GM21528 (cell line): ENCODE results near the gene TUBGCP3.
"Not testable (repeated sequence)": the region's sequence is repeated elsewhere in the genome, so short reads cannot be mapped to it uniquely, and the experiment has no call there.

Source experiments
- ATAC-seq: cut with Tn5 transposase; IDR thresholded peaks from one replicate; pipeline ENCODE4 v1.9.1; 2021; ENCODE audit warnings: mild to moderate bottlenecking, moderate library complexity; ENCODE audit not compliant: unreplicated experiment, low FRiP score

The TUBGCP3 gene

GRCh38 chr13:112579310-112579843, 8.6 kb downstream of the TUBGCP3 start:
- no peak for ATAC-seq

- no peak for ATAC-seq
These were observed 11.2 kb downstream of the TUBGCP3 start for GRCh38 chr13:112576768-112577167.

DNA sequence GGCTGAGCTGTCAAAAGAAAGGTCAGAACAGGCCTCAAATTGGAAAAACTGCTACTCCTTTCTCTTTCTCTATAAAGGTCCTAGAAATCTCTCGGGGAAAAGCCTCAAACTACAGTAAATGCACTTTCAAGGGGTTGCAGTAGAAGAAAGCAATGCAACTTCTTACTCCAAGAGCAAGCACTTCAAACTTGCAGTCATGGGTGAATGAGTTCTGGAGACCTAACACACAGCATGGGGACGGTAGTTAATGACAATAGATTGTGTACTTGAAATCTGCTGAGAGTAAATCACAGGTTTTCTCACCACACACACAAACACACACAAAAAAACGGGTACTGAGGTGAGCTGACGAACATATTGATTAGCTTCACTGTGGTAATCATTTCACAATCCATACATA, 11.8 kb downstream of the TUBGCP3 start:
- ATAC-seq: no peak

GRCh38 chr13:112575675-112576074, 12.3 kb downstream of the TUBGCP3 start:
- ATAC-seq: no peak

DNA sequence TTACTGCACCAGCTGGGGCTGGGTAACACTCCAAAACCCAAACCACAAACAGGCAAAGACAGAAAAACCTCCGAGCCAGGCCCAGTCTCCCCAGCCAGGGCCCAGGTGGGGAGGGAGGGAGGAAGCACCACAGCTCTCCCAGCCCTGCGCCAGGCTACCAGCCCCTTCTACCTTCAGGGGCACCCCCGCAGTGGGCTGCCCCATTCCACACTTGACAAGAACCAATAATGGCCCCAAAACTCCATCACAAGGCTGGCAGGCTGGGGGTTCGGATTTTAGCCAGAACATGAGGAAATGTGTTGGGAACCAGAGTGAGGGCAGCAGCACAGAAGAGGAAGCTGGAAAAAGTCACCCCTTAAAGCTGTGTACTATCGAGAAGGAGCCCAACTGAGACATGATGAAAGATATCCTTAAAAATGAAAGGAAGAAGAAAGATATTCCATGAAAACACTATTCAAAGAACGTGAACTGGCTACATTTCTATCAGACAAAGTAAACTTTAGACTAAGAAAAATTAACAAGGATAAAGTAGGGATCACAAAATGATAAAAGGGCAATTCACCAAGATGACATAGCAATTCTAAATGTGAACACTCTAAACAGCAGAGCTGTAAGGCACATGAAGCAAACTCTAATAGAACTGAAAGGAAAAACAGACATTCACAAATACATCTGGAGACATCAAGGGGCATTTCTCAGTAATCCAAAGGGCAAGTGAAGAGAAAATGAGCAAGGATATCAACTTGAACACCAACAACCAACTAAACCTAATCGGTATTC, 12.9 kb downstream of the TUBGCP3 start:
- no peak for ATAC-seq

DNA sequence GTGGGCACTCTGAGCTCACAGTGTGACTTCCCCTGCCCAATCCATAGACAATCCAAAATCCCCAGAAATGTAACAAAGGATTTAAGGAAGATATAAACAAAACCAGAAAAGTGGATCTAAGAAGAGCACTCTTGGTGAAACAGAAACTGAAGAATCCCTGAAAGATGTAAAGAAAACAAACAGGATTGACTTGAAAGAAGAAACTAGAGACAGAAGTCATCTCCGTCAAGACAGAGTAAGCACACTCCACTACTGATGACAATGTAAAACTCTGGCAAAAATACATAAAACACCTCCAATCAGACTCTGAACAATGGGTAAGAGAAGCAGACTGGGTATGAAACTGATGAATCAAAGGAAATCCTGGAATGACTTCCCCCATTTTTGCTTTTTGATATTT, 13.5 kb downstream of the TUBGCP3 start:
- ATAC-seq: no peak

- no peak for ATAC-seq
These were observed 14.2 kb downstream of the TUBGCP3 start for GRCh38 chr13:112573710-112574109.

GRCh38 chr13:112572366-112572765, 15.6 kb downstream of the TUBGCP3 start:
- ATAC-seq: no peak

- no peak for ATAC-seq
These were observed 18.1 kb downstream of the TUBGCP3 start for GRCh38 chr13:112569821-112570220.

GRCh38 chr13:112567161-112567862, 20.6 kb downstream of the TUBGCP3 start:
- no peak for ATAC-seq

GRCh38 chr13:112562786-112563383, 25.1 kb downstream of the TUBGCP3 start:
- ATAC-seq: no peak

GRCh38 chr13:112562254-112562653, 25.7 kb downstream of the TUBGCP3 start:
- no peak for ATAC-seq

DNA sequence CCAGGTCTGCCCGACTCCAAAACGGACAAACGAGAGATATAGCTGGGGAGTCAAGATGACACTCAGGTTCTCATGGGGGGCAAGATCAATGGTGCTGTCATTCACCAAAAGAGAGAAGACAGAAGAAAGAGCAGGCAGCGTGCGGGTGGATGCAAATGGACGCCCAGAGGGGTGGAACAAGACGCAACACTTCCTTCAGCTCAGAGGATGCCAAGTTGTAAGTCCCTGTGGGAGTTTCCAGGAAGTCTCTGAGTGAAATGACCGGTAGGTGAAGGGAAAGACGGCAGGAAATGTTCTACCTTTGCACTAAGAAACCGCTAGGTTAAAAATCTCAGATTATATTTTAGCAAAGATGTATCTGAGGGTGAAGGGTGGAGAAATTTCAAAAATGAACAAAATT, 26.5 kb downstream of the TUBGCP3 start:
- no peak for ATAC-seq

DNA sequence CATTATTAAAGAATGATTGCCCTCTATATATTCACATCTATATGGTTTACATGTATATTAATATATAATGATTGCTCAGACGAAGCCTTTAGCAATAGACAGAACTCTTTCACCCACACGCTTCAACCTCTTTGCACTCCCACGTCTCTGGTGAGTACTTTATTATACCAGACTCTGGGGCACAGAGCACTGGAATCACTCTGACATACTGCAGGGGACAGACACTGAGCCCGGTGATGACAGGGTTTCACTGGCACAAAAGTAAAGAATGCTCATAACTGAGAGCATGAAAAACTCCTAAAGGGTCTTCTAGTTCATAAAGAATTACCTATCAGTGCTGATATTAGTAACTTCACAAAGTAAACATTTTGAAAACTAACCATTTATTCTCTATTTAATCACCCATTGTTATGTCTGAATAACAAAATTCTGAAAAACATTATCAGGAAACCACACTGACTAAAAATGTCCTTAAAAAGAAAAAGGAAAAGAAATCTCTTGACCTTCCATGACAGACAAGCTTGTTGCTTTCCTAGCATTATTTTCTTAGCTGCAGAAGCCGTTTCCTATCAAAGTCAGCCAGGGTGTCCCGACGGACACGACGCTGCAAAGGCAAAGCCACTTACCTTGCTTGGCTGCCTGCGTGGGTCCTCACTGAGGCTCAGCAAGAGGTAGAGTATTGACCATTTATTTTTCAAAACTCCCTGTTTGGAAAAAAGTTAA, 29.1 kb downstream of the TUBGCP3 start:
- ATAC-seq: no peak

DNA sequence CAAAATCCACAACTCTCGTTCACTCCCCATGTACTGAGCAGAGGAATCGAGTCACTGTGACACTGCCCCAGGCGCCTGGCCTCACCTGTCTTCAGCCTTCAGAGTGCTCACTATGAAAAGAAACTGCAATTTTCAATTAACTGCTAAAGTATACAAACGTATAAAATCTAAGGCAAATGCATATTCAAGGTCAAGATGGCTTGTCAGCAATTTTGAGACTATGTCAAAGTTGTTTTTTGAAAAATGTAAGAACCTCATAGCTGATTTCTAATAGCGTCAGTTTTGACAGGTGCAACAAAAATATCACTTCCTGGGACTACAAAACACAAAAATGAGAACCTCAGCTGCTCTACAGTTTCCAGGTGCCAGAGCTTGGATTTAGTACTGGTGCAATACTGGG, 31.4 kb downstream of the TUBGCP3 start:
- no peak for ATAC-seq

- ATAC-seq: no peak
These were observed 33.6 kb downstream of the TUBGCP3 start for GRCh38 chr13:112554214-112554850.

DNA sequence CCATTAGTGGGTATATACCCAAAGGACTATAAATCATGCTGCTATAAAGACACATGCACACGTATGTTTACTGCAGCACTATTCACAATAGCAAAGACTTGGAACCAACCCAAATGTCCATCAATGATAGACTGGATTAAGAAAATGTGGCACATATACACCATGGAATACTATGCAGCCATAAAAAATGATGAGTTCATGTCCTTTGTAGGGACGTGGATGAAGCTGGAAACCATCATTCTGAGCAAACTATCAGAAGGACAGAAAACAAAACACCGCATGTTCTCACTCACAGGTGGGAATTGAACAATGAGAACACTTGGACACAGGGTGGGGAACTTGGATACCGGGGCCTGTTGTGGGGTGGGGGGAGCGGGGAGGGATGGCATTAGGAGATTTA, 39.0 kb downstream of the TUBGCP3 start:
- ATAC-seq: not testable (repeated sequence)

DNA sequence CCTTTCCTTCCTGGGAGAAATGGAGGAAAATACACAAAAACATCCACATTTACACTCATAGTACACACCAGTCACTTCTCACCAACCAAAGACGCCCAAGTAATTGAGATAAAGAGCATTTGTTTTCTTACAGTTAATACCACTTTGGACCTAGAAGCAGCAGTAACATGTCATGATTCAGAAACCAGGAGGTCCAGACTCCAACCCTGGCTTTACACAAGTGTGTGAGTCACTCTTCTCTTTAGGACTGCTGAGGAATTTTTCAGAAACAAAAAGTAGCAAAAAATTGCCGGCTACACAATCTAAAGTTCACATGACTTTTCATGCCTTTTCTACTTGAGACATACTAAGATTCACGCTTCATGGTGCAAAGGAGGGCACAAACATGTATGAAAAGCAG, 42.1 kb downstream of the TUBGCP3 start:
- no peak for ATAC-seq

GRCh38 chr13:112532837-112533745, 54.9 kb downstream of the TUBGCP3 start:
- ATAC-seq: no peak
